Stimulated activated CD4-positive, alpha-beta T cell treated with anti-CD3 and anti-CD28 coated beads, Interleukin-2, amount 100 ng/mL, for 48 hours (primary cell): ENCODE measurements around the gene ITFG2.
"Not testable (repeated sequence)": the region's sequence is repeated elsewhere in the genome, so short reads cannot be mapped to it uniquely, and the experiment has no call there.

Experiments used
- DNase-seq, 2 donors: peaks; one replicate each; pipeline ENCODE4 v3.0.0-alpha.2; 2020

The ITFG2 gene

GRCh38 chr12:2832550-2833127 lies 20.2 kb downstream of the ITFG2 start:
- DNase-seq, result no peak

GRCh38 chr12:2833327-2833726 lies 20.9 kb downstream of the ITFG2 start:
- DNase-seq, result no peak

GRCh38 chr12:2833810-2834209 lies 21.3 kb downstream of the ITFG2 start:
- DNase-seq, result no peak

DNA sequence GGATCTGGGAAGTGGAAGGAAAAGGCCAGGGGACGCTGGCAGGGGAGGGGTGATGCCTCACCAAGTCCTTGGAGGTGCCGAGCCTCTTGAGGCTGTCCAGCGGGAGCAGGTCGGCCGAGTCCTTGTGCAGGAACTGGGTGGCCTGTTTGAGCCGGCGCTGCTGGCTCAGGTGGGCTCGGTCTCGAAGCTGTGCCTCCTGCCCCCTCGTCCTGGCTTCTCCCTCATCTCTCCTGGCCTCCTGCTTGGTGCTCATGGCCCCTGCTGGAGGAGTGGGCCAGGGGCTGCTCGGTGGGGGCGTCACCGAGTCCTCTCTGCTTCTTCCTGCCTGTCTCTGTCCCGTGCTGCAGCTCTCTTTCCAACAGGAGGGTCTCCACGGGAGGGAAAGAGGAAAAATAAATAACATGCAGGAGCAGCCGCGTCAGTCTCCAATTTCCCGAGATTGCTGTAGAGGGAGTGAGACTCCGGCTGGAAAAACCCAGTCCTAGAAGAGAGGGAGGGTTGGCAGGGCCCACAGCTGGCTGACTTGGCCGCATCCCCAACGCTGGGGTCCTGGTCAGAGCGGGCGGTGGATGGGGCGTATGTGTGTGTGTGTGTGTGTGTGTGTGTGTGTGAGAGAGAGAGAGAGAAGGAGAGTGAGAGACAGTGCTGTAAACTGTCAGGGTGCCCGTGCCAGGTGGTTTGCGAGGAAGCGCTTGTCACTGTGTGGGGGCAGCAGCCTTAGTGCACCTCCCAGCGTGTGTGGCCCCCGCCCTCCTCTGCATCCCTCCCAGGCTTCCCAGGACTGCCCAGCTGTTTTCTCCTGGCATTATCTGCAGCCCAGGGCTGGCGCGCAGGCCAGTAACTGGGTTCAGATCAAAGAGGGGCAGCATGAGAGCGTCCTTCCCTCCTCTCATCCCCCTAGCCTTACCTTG lies 22.4 kb downstream of the ITFG2 start, which contains the start of gene NRIP2:
TSS of gene NRIP2 (minus strand) at position 455 of the 911 bp plus-strand sequence. CDS start at position 403, 52 bp downstream.
- DNase-seq, result no peak

DNA sequence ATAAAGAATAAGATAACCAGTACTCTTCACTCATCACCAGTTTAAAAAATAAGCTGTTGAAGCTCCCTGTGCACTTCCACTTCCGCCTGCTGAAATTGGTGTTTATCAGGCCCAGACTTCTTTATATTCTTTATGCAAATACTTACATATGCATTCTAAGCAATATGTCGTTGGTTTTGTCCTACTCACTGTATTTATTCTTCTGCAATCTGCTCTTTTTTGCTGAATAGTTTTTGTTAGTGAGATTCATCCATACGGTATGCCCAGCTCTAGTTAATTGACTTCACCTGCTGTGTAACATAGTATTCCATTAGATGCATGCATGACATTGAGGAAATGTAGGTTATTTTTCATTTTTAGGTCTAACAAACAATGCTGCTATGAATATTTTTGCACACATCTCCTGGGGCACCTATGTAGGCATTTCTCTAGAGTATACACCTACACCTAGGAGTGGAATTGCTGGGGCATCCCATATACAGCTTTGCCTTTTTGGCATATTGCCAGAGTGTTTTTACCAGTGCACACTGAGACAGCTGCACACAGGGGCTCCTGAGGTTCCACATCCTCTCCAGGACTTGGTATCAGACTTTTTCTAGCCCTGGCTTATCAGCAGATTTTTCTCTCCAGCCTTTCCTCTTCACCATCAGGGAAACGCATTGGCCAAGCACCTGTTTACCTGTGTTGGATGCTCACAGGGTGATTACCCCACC lies 23.4 kb downstream of the ITFG2 start:
- DNase-seq, result no peak

DNA sequence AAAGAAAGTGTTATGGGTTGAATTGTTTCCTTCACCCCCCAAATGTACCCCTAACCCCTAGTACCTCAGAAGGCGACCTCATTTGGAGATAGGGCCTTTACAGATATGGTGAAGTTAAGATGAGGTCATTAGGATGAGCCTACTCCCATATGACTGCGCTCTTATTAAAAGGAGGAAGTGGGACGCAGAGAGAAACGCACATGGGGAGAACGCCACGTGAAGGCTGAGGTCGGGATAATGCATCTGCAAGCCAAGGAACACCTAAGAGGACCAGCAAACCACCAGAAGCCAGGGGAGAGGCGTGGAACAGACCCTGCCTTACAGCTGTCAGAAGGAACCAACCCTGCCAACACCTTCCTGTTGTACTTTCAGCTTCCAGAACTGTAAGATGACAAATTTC lies 24.1 kb downstream of the ITFG2 start:
- DNase-seq, result no peak

DNA sequence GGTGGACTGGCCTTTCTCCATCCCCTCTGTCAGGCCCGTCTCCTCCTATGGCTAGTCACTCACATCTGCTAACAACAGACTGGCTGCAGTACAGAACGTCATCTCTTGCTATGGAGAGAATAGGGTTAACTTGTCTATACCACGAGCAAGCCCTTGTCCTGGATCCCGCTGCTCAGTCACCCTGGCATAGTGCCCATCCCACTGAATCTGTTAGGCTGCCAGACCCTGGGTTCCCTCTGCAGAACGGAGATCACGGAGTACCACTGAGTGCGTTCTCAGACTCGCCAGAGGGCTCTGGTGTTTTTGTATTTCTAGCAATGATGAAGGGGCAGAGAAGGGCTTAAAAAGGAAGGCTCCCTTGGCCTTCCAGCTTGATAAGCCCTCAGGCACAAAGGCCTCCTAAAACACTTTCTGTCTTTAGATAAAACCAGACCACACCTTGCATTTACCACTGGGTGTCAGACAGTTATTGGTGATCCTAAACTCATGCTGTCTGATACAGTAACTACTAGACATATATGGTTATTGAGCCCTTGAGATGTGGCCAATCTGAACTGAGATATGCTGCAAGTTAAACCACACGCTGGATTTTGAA lies 28.7 kb downstream of the ITFG2 start:
- DNase-seq, result no peak

DNA sequence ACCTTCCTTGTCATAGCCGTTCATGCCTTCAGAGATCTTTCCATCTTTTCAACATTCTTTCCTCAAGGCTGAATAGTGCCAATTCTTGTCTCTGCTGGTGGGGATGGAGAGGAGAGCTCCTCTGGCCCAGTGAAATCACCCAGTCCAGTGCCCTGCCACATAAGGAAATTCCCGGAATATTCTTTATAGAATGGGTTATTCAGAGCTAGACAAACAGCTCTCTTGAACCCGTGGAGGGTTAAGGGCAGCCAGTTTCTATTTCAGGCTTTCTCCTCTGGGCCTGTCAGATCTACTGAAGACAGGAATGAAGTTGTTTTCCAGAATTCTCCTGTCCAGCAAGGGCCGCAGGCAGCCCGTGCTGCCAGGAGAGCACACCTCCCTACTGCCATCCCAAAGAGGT lies 30.5 kb downstream of the ITFG2 start:
- DNase-seq, result no peak

DNA sequence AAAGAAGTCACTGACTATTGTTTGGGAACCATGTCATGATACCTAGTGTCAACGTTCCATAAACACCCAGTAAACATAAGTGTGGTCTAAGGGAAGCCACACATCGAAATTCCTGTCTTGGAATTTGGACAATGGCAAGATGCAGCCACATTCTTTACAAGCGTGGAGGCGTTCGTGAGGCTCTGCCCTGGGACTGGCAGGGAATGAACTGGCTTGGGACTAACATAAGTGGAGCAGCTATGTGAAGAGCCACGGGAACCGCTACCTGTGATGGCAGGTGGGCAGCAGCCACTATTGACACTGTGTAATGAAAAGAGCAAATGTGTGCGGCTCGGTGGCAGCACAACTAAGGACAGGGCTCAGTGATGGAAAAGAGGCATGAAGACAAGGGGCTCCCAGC lies 32.3 kb downstream of the ITFG2 start:
- no peak for DNase-seq

- DNase-seq, result no peak
Observed at GRCh38 chr12:2845280-2845679, 32.8 kb downstream of the ITFG2 start.

GRCh38 chr12:2851931-2852330 lies 39.5 kb downstream of the ITFG2 start:
- DNase-seq, result no peak

DNA sequence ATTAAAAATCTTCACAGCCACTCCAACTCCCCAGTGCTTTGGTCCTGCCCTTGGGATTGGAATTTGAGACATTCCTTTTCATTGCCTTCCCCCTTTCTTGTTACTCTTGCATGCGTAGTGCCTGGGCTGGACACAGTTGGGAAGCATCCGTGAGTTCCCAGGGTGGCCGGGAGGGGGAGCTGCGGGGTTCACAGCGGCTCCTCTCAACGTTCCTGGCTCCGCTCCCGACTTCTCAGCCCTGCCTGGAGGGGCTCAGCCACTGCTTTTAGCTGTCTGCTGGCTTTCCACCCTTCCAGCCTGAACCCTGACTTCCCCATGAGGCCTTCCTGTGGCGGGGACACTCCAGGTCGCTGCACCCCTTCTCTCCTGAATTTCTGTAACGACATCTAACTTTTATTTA lies 41.2 kb downstream of the ITFG2 start:
- peak; percentile 45 to 62 for DNase-seq

DNA sequence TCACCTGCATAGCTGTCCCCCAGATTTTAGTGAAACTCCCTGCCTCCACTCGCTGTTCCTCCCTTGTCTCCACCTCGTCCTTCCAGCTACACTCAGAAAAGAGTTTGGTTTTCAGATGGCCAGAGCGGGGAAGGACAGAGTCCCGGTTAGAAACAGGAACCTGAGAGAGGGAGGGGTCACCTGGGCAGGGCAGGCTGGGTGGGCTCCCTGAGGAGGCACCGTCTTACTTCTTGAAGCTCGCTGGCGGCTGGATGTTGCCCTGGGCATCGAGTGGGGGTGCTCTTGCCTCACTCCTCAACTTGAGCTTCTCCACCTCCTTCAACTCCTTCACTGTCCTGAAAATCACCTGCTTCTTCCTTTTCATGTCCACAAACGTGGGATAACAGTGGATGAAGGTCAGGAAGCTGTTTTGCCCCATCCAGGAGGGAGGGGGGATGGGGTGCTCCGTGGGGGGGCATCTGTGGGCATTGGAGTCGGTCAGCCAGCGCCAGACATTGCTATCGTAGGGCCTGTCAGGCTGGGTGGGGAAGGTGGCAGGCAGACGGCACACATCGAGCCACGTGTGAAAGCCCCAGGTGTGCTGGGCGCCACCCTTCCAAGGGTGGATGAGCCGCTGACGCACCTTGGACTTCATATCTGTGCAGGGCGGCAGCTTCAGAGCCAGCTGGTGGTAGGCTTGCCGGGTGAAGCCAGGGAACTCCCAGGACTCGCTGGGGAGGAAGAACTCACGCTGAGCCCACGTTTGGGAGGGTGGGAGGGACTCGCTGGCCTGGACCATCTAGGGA lies 42.4 kb downstream of the ITFG2 start:
- no peak for DNase-seq

DNA sequence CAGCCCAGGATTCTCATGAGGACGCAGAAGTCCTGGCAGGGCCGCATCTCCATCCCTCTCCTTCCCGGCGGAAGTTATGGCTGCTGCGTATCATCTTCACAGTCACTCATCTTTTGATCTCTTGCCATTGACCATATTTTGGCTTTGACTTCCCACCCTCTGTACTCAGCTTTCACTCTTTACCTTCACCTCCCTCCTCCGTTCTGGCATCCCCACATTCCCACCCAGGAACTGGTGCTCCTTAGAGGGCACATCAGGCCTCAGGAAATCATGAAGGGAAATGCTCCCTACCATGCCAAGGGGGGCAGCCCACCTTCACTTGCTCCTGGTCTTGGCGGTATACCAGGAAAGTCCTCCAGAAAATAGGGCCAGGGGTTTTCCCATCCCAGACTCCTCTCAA lies 43.1 kb downstream of the ITFG2 start:
- no peak for DNase-seq

GRCh38 chr12:2856051-2856450 lies 43.6 kb downstream of the ITFG2 start:
- DNase-seq, result no peak

DNA sequence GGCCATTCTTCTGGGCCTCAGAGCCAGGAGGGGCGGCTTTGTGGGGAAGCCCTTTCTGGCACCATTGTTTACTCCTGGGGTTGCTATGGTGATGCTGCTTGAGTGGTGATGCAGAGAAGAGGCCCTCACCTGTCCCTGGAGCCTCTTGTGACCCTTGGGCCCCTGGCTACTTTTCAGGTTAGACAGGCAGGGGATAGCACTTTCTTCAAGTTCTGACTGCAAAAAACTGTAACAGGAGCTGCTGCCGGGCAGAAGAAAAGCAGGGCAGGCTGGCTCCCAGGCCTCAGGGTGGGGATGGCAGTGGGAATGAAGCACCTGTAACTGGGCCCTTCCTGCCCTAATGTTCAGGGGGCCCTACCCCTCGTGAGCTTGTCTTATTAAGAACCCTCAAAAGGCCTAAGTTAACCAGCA lies 44.6 kb downstream of the ITFG2 start, which contains the start of gene TEX52:
TSS of gene TEX52 (minus strand) at position 19 of the 411 bp plus-strand sequence. CDS start at position 6, 13 bp downstream.
- DNase-seq, result no peak

- no peak for DNase-seq
Observed at GRCh38 chr12:2857576-2857975, 45.1 kb downstream of the ITFG2 start.

DNA sequence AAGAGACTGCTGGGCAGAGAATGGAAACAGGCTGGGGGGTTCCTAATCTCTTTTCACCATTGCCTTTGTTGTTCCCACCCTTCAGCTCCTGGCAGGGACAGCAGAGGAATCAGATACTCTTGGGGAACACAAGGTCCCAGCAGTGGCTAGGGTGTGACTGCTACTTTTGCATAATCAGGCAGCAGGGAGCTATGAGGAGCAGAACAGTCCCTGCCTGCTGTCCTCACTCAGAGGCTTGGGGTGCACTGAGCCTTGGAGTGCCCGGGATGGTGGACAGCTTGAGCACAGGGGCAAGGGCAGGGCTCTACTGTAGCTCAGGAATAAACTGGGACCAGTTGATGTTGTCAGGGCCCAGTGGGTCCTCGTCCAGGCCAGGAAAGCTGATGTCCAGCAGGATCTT lies 45.9 kb downstream of the ITFG2 start:
- DNase-seq, result no peak

- no peak for DNase-seq
Observed at GRCh38 chr12:2858944-2859421, 46.5 kb downstream of the ITFG2 start.

- DNase-seq, result no peak
Observed at GRCh38 chr12:2860170-2860569, 47.7 kb downstream of the ITFG2 start.

DNA sequence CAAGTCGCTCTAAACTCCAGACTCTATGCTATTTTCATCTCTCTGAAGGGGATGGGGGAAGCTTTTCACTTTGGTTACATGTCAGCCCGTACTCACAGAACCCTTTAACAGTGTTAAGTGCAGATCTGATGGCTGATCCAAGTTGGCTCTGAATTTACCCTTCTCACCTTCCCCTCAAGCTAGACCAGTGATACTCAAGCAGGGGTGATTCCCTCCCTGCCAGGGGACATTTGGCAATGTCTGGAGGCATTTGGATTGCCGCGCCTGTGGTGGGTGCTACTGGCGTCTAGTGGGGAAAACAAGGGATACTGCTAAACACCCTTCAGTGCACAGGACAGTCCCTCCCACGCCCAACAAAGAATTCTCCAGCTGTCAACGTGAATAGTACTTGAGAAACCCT lies 50.4 kb downstream of the ITFG2 start:
- DNase-seq, result no peak

GRCh38 chr12:2863402-2863801 lies 50.9 kb downstream of the ITFG2 start:
- DNase-seq, result not testable (repeated sequence)
